Neuronal stem cell (in vitro differentiated cells): ENCODE data around the gene F9.

Experiments used
- DNase-seq: peaks from one replicate; pipeline ENCODE4 v3.0.0-alpha.2; 2013; ENCODE audit warnings: low spot score
- H2AFZ ChIP-seq: one replicate; pipeline ENCODE4 v1.6.1; 2013; ENCODE audit warnings: mild to moderate bottlenecking, low read length, inconsistent platforms
- H2AK5ac ChIP-seq: 2 replicates; pipeline ENCODE4 v1.6.1; 2013; ENCODE audit warnings: low read depth, mild to moderate bottlenecking, inconsistent platforms, low read length, moderate library complexity, mixed read lengths
- H2BK120ac ChIP-seq: 2 replicates; pipeline ENCODE4 v1.6.1; 2013; ENCODE audit warnings: low read depth, mild to moderate bottlenecking, inconsistent platforms, low read length, moderate library complexity, mixed read lengths
- H2BK12ac ChIP-seq: one replicate; pipeline ENCODE4 v1.6.1; 2013; ENCODE audit warnings: low read length, inconsistent platforms
- H2BK15ac ChIP-seq: 2 replicates; pipeline ENCODE4 v1.6.1; 2013; ENCODE audit warnings: mild to moderate bottlenecking, low read length, inconsistent platforms, mixed read lengths
- H2BK5ac ChIP-seq: one replicate; pipeline ENCODE4 v1.6.1; 2013; ENCODE audit warnings: inconsistent platforms, mild to moderate bottlenecking, low read length, moderate library complexity
- H3K14ac ChIP-seq: one replicate; pipeline ENCODE4 v1.6.1; 2013; ENCODE audit warnings: low read length, inconsistent platforms
- H3K18ac ChIP-seq: 2 replicates; pipeline ENCODE4 v1.6.1; 2013; ENCODE audit warnings: low read length, inconsistent platforms
- H3K23ac ChIP-seq: 2 replicates; pipeline ENCODE4 v1.6.1; 2013; ENCODE audit warnings: low read depth, mild to moderate bottlenecking, mixed read lengths, low read length, inconsistent platforms; ENCODE audit not compliant: poor library complexity
- H3K27ac ChIP-seq: replicated peaks from 3 replicates; pipeline ENCODE4 v1.5.1; 2013; ENCODE audit warnings: low read length, inconsistent platforms
- H3K27me3 ChIP-seq, 3 experiments: 2 replicates each; pipeline ENCODE4 v1.6.1; 2013; ENCODE audit warnings: low read length in 3 of 3, mild to moderate bottlenecking in 2 of 3, inconsistent platforms in 1 of 3, low read depth in 1 of 3, mixed read lengths in 1 of 3, moderate library complexity in 1 of 3; ENCODE audit not compliant: control insufficient read depth in 3 of 3, insufficient read depth in 3 of 3
- H3K36me3 ChIP-seq, 2 donors: replicated peaks in 1 of 2; 2 replicates each; pipeline ENCODE4 v1.6.1; 2013; ENCODE audit warnings: low read length in 2 of 2; ENCODE audit not compliant: control insufficient read depth in 2 of 2, insufficient read depth in 2 of 2
- H3K4ac ChIP-seq: 2 replicates; pipeline ENCODE4 v1.6.1; 2013; ENCODE audit warnings: inconsistent platforms, mild to moderate bottlenecking, low read length, moderate library complexity
- H3K4me1 ChIP-seq, 2 donors: 1 replicate in 1 of 2; 2 replicates in 1 of 2; pipeline ENCODE4 v1.6.1; 2013; ENCODE audit warnings: low read length in 2 of 2, low read depth in 1 of 2; ENCODE audit not compliant: control insufficient read depth in 2 of 2, insufficient read depth in 1 of 2
- H3K4me2 ChIP-seq: one replicate; pipeline ENCODE4 v1.6.1; 2013; ENCODE audit warnings: mild to moderate bottlenecking, low read length, inconsistent platforms; ENCODE audit not compliant: insufficient read depth, poor library complexity, severe bottlenecking
- H3K4me3 ChIP-seq, 2 donors: 2 replicates each; pipeline ENCODE4 v1.5.1; 2013; ENCODE audit warnings: low read length in 2 of 2, mild to moderate bottlenecking in 2 of 2, inconsistent platforms in 1 of 2, moderate library complexity in 1 of 2
- H3K79me1 ChIP-seq: one replicate; pipeline ENCODE4 v1.6.1; 2013; ENCODE audit warnings: low read depth, mild to moderate bottlenecking, inconsistent platforms, low read length, moderate library complexity
- H3K9ac ChIP-seq: one replicate; pipeline ENCODE4 v1.6.1; 2013; ENCODE audit warnings: mild to moderate bottlenecking, low read depth, low read length, inconsistent platforms; ENCODE audit not compliant: poor library complexity
- H3K9me3 ChIP-seq, 2 donors: replicated peaks in 1 of 2; 2 replicates each; pipeline versions ENCODE3 to v1.6.1; 2013; ENCODE audit warnings: low read length in 2 of 2, mild to moderate bottlenecking in 2 of 2, inconsistent platforms in 1 of 2, low read depth in 1 of 2, mixed read lengths in 1 of 2, moderate library complexity in 1 of 2; ENCODE audit not compliant: control insufficient read depth in 2 of 2, insufficient read depth in 1 of 2
- H4K8ac ChIP-seq: one replicate; pipeline ENCODE4 v1.6.1; 2013; ENCODE audit warnings: low read depth, mild to moderate bottlenecking, inconsistent platforms, low read length, moderate library complexity
- H4K91ac ChIP-seq: one replicate; pipeline ENCODE4 v1.6.1; 2013; ENCODE audit warnings: low read length, low read depth, mild to moderate bottlenecking, inconsistent platforms; ENCODE audit not compliant: poor library complexity
- WGBS, 2 donors: extraction: QIAGEN DNeasy Blood & Tissue Kit; methylation state at CpG; one replicate each; pipeline ENCODE4 v1.1.7; 2013; ENCODE audit warnings: missing lambda C conversion rate in 2 of 2, mixed read lengths in 1 of 2; ENCODE audit not compliant: insufficient read length in 2 of 2, insufficient replicate concordance in 1 of 2; ENCODE audit errors: extremely low coverage in 2 of 2; 5-methylcytosine and 5-hydroxymethylcytosine counted together

The F9 gene

GRCh38 chrX:139559383-139560042, 29.0 kb downstream of the F9 start:
- Histone ChIP-seq H2BK5ac (no peak overlapping the region), H3K4ac (no peak overlapping the region), H3K9ac (no peak overlapping the region), H2BK15ac (no peak overlapping the region), H3K23ac (no peak overlapping the region), H3K4me3 (no peak overlapping the region), H3K27ac (no peak overlapping the region), H3K79me1 (peaks cover 2% of the 10 kb centered on the region), H4K91ac (no peak overlapping the region), H2AFZ (no peak overlapping the region), H2BK12ac (no peak overlapping the region), H2AK5ac (no peak overlapping the region), H3K18ac (no peak overlapping the region), H3K9me3 (no peaks in the 10 kb centered on the region), H3K14ac (no peak overlapping the region), H3K4me1 (no peaks in the 10 kb centered on the region), H4K8ac (no peak overlapping the region), H2BK120ac (no peak overlapping the region), H3K27me3 (peaks cover 0 to 5% (median 0%) of the 10 kb centered on the region in 3 experiments), H3K36me3 (no peaks in the 10 kb centered on the region), H3K4me2 (no peak overlapping the region)
- no CpG with 5 or more reads among the region's 9 CpGs for WGBS, 2 donors
- DNase-seq, result peak; percentile 45

DNA sequence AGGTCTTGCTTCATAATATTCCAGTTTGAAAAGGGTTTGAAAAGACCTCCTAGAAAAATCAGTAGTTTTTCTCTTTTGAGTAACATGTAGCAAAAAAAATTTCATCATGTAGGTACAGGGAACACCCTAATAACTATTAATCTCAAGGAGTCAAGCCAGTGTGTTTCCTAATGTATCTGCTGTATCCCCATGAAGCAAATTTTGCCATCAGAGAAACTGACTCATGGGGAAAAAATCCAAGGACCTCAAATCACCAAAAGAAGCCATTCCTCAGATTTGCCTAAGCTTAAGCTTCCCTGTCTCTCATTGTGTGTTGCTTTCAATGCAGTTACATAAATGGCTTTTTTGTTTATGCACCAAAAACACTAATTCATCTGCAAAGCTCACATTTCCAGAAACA, 29.7 kb downstream of the F9 start:
- no peak for DNase-seq
- no peaks in the 10 kb centered on the region for H3K27me3 ChIP-seq
- no peak overlapping the region for H2BK12ac ChIP-seq
- H3K27ac ChIP-seq, result no peak overlapping the region
- H3K36me3 ChIP-seq, result no peaks in the 10 kb centered on the region
- no peak overlapping the region for H3K9ac ChIP-seq
- no peak overlapping the region for H3K4me2 ChIP-seq
- H3K79me1 ChIP-seq, result peaks cover 2% of the 10 kb centered on the region
- no peak overlapping the region for H3K4ac ChIP-seq
- H2BK15ac ChIP-seq, result no peak overlapping the region
- no peak overlapping the region for H3K18ac ChIP-seq
- H3K23ac ChIP-seq, result no peak overlapping the region
- H2BK120ac ChIP-seq, result no peak overlapping the region
- H2BK5ac ChIP-seq, result no peak overlapping the region
- no peaks in the 10 kb centered on the region for H3K4me1 ChIP-seq
- no peak overlapping the region for H3K4me3 ChIP-seq
- H3K14ac ChIP-seq, result no peak overlapping the region
- no peak overlapping the region for H4K91ac ChIP-seq
- H3K9me3 ChIP-seq, result no peaks in the 10 kb centered on the region
- H4K8ac ChIP-seq, result no peak overlapping the region
- no peak overlapping the region for H2AFZ ChIP-seq
- no peak overlapping the region for H2AK5ac ChIP-seq

GRCh38 chrX:139563251-139563650, 32.7 kb downstream of the F9 start:
- no peak overlapping the region for H3K4ac ChIP-seq
- no CpG with 5 or more reads among the region's 5 CpGs for WGBS, 2 donors
- H3K4me3 ChIP-seq, result no peak overlapping the region
- no peak overlapping the region for H3K4me2 ChIP-seq
- H3K36me3 ChIP-seq, result no peaks in the 10 kb centered on the region
- H3K14ac ChIP-seq, result no peak overlapping the region
- H3K9ac ChIP-seq, result no peak overlapping the region
- H2BK12ac ChIP-seq, result no peak overlapping the region
- no peak overlapping the region for H2BK15ac ChIP-seq
- H2BK120ac ChIP-seq, result no peak overlapping the region
- H2AK5ac ChIP-seq, result no peak overlapping the region
- H3K27me3 ChIP-seq, result no peaks in the 10 kb centered on the region
- H4K8ac ChIP-seq, result no peak overlapping the region
- no peak for DNase-seq
- H2BK5ac ChIP-seq, result no peak overlapping the region
- H3K18ac ChIP-seq, result no peak overlapping the region
- H2AFZ ChIP-seq, result no peak overlapping the region
- no peaks in the 10 kb centered on the region for H3K79me1 ChIP-seq
- H4K91ac ChIP-seq, result no peak overlapping the region
- H3K9me3 ChIP-seq, result no peaks in the 10 kb centered on the region
- no peaks in the 10 kb centered on the region for H3K4me1 ChIP-seq
- H3K23ac ChIP-seq, result no peak overlapping the region
- no peak overlapping the region for H3K27ac ChIP-seq

- no peak overlapping the region for H2BK12ac ChIP-seq
- H3K14ac ChIP-seq, result no peak overlapping the region
- H3K9ac ChIP-seq, result no peak overlapping the region
- H4K8ac ChIP-seq, result no peak overlapping the region
- no peak overlapping the region for H3K23ac ChIP-seq
- H3K27ac ChIP-seq, result no peak overlapping the region
- DNase-seq, result no peak
- no peak overlapping the region for H4K91ac ChIP-seq
- no peak overlapping the region for H2BK120ac ChIP-seq
- no peak overlapping the region for H3K4me3 ChIP-seq
- no CpG with 5 or more reads among the region's 1 CpG for WGBS, 2 donors
- no peak overlapping the region for H2BK5ac ChIP-seq
- no peaks in the 10 kb centered on the region for H3K4me1 ChIP-seq
- H3K79me1 ChIP-seq, result no peaks in the 10 kb centered on the region
- no peak overlapping the region for H3K4ac ChIP-seq
- no peak overlapping the region for H3K18ac ChIP-seq
- H2BK15ac ChIP-seq, result no peak overlapping the region
- H2AFZ ChIP-seq, result no peak overlapping the region
- H3K27me3 ChIP-seq, result peaks cover 0 to 3% (median 0%) of the 10 kb centered on the region in 3 experiments
- H3K36me3 ChIP-seq, result no peaks in the 10 kb centered on the region
- H3K4me2 ChIP-seq, result no peak overlapping the region
- H3K9me3 ChIP-seq, result no peaks in the 10 kb centered on the region
- no peak overlapping the region for H2AK5ac ChIP-seq
Measured at GRCh38 chrX:139566981-139567380, 36.4 kb downstream of the F9 start.
